ENCODE measurements around the gene C8A. TPM values are rescaled to one million over a fixed set of nuclear protein-coding genes. Genes with fewer than 3 reads are reported as not detected.

Gene C8A
- total RNA-seq, 2 experiments from 2014 or later: not detected

DNA sequence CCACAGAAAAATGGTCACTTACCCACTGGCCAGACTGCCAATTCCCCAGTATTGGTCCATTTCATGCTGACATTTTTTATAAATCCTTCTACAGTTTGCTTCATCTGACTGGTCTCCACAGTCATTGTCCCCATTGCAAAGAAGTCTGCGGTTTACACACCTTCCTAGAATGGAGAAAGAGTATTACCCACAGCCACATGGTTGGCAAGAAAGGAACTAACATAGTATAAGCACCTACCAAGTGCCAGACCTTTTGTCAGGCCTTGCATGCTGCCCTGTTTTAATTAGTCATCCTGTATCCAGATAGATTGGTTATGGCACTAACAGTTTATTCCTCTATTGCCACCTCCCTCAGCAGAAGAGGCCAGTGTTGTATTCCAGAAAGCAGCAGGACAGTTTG is 100.1 kb downstream of the C8A start:
- H3K36me3 Mint-ChIP-seq (ENCODE audit: low read depth): no peaks in the 10 kb centered on the region
- H3K27me3 Mint-ChIP-seq: peaks cover 2% of the 10 kb centered on the region
- H3K27ac Mint-ChIP-seq: no peak overlapping the region
- CTCF ChIA-PET: no interaction called here
- no peak for DNase-seq
- no peak overlapping the region for H3K4me3 Mint-ChIP-seq
- no peaks in the 10 kb centered on the region for H3K4me1 Mint-ChIP-seq
- POLR2A ChIA-PET: no interaction called here
- no peaks in the 10 kb centered on the region for H3K9me3 Mint-ChIP-seq

DNA sequence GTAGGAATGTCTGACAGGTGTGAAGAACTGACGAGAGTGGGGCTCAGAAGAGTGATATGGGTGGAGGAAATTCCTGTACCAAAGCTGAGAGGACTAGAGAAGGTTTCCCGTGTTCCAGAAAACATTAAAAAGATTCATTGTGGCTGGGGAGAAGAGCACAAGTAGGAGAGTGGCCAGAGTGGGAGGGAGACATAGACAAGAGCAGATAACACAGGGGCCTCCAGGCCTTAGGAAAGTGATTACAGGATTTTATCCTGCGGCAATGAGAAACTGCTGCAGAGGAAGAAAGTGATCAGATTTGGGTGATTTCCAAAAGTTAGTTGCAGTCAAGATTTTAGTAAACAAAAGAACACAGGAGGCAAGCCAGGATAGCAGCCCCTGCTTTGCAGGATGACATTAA is 103.3 kb downstream of the C8A start:
- H3K27me3 Mint-ChIP-seq: peaks cover 2% of the 10 kb centered on the region
- no peak overlapping the region for H3K4me3 Mint-ChIP-seq
- no peaks in the 10 kb centered on the region for H3K9me3 Mint-ChIP-seq
- H3K4me1 Mint-ChIP-seq: no peaks in the 10 kb centered on the region
- DNase-seq: no peak
- H3K27ac Mint-ChIP-seq: no peak overlapping the region
- H3K36me3 Mint-ChIP-seq (ENCODE audit: low read depth): no peaks in the 10 kb centered on the region
- POLR2A ChIA-PET: no interaction called here
- CTCF ChIA-PET: no interaction called here

DNA sequence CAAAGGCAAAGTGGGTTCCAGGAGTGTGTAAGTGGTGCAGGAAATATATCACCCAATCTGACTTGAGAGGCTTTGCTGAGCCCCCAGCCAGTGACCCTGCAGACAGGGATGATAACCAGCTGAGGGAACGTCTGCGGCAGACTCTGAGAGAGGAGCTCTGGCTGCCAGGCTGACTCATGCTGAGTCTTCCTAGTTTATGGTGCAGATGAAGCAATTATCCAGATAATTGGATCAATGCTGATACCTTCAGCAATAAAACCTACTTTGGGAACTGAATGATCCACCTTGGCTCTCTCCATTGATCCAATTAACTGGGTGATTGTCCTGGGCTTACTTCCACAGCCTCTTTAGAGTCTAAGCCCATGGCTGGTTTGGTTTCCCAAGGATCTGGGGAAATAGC is 103.9 kb downstream of the C8A start:
- H3K27me3 Mint-ChIP-seq: peaks cover 2% of the 10 kb centered on the region
- POLR2A ChIA-PET: no interaction called here
- no peak overlapping the region for H3K4me3 Mint-ChIP-seq
- no peak overlapping the region for H3K27ac Mint-ChIP-seq
- no peaks in the 10 kb centered on the region for H3K36me3 Mint-ChIP-seq (ENCODE audit: low read depth)
- CTCF ChIA-PET: no interaction called here
- no peaks in the 10 kb centered on the region for H3K4me1 Mint-ChIP-seq
- no peak for DNase-seq
- H3K9me3 Mint-ChIP-seq: no peaks in the 10 kb centered on the region

DNA sequence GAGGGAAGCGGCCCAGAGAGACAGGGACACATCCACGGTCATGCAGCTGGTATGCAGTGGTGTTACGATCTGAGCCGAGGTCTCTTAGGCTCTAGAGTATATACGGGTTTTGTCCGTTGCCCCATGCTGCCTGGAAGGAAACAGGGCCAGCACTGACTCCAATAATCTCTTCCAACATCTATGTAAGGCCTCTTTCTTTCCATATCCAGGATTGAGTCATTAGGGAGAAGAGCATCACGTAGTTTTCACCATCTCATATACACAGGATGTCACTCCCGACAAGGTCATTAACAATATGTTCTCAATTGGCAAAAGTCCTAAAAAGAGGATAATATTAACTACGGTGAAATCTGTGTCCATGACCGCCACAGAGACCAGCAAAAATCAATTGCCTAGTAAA is 106.8 kb downstream of the C8A start:
- no peaks in the 10 kb centered on the region for H3K4me1 Mint-ChIP-seq
- no peak overlapping the region for H3K27ac Mint-ChIP-seq
- H3K27me3 Mint-ChIP-seq: peaks cover 2% of the 10 kb centered on the region
- H3K36me3 Mint-ChIP-seq (ENCODE audit: low read depth): no peaks in the 10 kb centered on the region
- ChIA-PET POLR2A (no interaction called here), CTCF (no interaction called here)
- no peaks in the 10 kb centered on the region for H3K9me3 Mint-ChIP-seq
- no peak for DNase-seq
- no peak overlapping the region for H3K4me3 Mint-ChIP-seq

DNA sequence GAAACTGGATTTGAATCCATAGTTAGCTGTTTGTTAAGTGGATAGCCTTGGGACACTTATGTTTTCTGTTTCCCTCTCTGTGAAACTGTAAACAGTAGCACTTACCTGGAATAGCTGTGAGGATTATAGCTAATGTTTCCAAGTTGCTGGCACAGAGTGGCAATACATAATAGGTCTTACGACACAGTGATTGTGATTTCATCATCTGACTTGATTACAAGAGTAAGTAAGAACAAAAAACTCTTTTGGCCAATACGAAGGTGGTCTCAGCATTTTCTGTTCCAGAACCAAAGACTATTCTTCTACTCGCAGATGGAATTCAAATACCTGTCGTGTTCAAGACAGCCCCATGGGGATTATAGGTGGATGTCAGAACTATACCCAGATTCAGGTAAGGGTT is 109.1 kb downstream of the C8A start:
- ChIA-PET POLR2A (no interaction called here), CTCF (no interaction called here)
- Mint-ChIP-seq H3K27ac (no peak overlapping the region), H3K9me3 (peaks cover 1% of the 10 kb centered on the region), H3K4me1 (no peaks in the 10 kb centered on the region), H3K27me3 (no peaks in the 10 kb centered on the region), H3K36me3 (ENCODE audit: low read depth) (no peaks in the 10 kb centered on the region), H3K4me3 (no peak overlapping the region)
- no peak for DNase-seq

DNA sequence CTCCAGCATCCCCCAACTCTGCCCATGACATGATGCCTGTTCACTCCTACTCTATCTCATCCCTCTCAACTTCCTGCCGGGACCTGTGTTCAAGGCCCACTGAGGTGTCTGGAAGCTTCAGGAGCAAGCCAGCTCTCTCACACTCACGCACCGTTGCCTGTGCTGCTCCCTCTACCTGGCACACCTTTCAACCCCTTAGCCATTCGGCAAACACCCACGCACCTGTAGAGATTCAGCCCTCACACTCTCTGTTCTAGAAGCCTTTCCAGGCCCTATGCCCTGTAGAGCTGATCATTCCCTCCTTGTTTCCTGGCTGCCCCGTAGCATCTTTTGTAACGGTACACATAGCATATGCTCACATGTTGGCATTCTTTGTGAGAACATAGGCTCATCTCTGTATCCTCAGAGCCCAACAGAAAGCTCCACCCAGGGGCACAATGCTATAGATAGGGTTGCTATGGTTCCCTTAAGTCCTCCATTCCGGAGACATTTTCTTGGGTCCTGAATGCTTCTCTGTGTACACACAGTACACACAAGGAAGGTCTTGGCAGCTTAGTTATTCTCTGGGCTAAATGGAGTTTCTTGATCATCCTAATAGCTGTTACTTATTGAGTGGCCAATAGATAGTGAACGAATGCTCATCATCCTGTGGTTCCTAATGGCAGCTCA is 109.9 kb downstream of the C8A start:
- ChIA-PET POLR2A (no interaction called here), CTCF (no interaction called here)
- H3K4me3 Mint-ChIP-seq: no peak overlapping the region
- no peaks in the 10 kb centered on the region for H3K36me3 Mint-ChIP-seq (ENCODE audit: low read depth)
- DNase-seq: no peak
- no peaks in the 10 kb centered on the region for H3K27me3 Mint-ChIP-seq
- peaks cover 2% of the 10 kb centered on the region for H3K9me3 Mint-ChIP-seq
- no peak overlapping the region for H3K27ac Mint-ChIP-seq
- H3K4me1 Mint-ChIP-seq: no peaks in the 10 kb centered on the region

DNA sequence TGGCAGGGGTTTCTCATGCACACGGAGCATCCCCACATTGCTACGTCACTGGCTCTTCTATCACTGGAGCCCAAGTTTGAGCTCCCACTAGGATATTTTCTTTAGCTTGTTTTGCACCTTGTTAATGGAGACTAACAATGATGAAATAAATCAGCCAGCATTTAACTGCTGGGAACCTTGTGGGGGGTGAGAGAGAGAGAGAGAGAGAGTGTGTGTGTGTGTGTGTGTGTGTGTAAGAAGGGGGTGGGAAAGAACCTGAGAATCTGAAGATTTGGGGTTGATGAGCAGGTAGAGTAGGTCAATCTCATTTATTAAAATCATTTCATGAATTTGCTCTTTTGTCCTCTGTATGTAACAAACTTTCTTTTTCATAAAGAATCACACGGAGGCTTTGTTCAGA is 110.6 kb downstream of the C8A start:
- POLR2A ChIA-PET: no interaction called here

DNA sequence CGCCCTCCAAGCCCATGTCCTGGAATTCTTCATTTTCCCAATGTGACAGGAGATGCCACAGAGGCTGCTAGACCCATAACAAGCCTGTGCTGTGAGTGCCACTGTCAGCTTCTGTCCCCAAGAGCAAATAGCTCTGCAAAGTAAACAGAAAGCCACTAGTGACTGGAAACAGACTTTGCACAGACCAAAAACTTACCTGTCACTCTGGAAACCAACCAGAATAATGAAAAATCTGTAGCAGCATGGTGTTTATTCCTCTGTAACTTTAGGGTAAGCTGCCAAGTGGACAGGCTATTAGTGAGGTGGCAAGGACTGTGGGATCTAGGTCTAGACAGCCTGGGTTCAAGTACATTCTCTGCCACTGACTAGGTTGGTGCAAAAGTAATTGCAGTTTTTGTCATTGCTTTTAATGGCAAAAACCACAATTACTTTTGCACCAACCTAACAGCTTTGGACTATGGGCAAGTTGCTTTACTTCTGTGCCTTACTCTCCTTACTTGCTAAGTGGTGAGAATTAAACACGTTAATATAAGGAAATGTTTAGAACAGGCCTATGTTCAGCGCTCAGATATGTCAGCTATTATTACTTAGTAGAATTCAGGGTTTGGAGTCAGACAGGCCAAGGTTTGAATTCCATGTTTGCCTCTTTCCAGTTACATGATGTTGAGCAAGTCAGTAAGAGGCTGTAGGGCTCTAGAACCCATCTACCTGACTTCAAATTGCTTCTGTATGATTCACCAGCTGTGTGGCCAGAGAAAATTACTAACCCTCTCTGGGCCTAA is 111.5 kb downstream of the C8A start, which contains the start of gene C8B:
Gene C8B, minus strand, starts transcription at position 100 of the 782 bp plus-strand sequence. Its CDS starts 67 bp downstream, at position 33.
- Mint-ChIP-seq H3K36me3 (ENCODE audit: low read depth) (no peaks in the 10 kb centered on the region), H3K27me3 (no peaks in the 10 kb centered on the region), H3K9me3 (peaks cover 2% of the 10 kb centered on the region), H3K27ac (no peak within 1 kb of the TSS), H3K4me1 (no peaks in the 10 kb centered on the region), H3K4me3 (no peak within 1 kb of the TSS)
- no peak for DNase-seq
- ChIA-PET POLR2A (no interaction called here), CTCF (no interaction called here)

More for the DNA sequence above, 110.6 kb downstream of the C8A start:
- no peak for DNase-seq
- H3K4me1 Mint-ChIP-seq: no peaks in the 10 kb centered on the region
- H3K27me3 Mint-ChIP-seq: no peaks in the 10 kb centered on the region
- H3K27ac Mint-ChIP-seq: no peak overlapping the region
- CTCF ChIA-PET: no interaction called here
- peaks cover 2% of the 10 kb centered on the region for H3K9me3 Mint-ChIP-seq
- no peak overlapping the region for H3K4me3 Mint-ChIP-seq
- no peaks in the 10 kb centered on the region for H3K36me3 Mint-ChIP-seq (ENCODE audit: low read depth)

DNA sequence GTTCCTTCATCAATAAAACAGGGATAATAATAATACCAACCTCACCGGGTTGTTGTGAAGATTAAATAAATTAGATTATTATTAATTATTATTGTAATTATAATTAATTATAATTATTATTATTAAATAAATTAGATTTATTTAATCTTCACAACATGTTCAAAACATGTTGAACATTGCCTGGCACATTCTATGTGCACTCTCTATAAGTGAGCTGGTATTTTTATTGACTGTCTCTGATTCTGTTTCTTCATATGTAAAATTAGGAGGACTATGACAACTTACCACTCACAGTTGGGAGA is 112.1 kb downstream of the C8A start:
- no peaks in the 10 kb centered on the region for H3K36me3 Mint-ChIP-seq (ENCODE audit: low read depth)
- H3K27me3 Mint-ChIP-seq: no peaks in the 10 kb centered on the region
- no peak overlapping the region for H3K4me3 Mint-ChIP-seq
- ChIA-PET POLR2A (no interaction called here), CTCF (no interaction called here)
- no peak for DNase-seq
- H3K4me1 Mint-ChIP-seq: no peaks in the 10 kb centered on the region
- H3K9me3 Mint-ChIP-seq: peaks cover 2% of the 10 kb centered on the region
- no peak overlapping the region for H3K27ac Mint-ChIP-seq

DNA sequence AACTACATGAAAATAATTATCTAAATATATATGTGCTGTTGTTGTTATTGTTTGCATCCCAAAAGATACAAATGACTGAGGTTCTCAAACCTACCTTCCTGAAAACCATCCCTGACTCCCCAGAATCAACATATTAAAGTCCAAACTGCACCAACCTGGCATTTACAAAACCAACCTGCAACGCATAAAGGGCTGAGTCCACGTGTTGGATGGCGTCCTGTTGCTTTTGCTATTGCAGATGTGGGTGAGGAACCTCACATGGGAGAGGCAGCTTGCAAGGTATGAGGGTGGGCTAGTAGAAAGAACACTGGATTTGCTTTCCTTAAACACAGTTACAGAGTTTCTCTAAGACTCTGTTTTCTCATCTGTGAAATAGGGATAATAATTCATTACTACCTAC is 112.8 kb downstream of the C8A start:
- no peaks in the 10 kb centered on the region for H3K36me3 Mint-ChIP-seq (ENCODE audit: low read depth)
- peaks cover 2% of the 10 kb centered on the region for H3K9me3 Mint-ChIP-seq
- H3K4me1 Mint-ChIP-seq: no peaks in the 10 kb centered on the region
- H3K4me3 Mint-ChIP-seq: no peak overlapping the region
- no peaks in the 10 kb centered on the region for H3K27me3 Mint-ChIP-seq
- DNase-seq: no peak
- POLR2A ChIA-PET: no interaction called here
- H3K27ac Mint-ChIP-seq: no peak overlapping the region
- CTCF ChIA-PET: no interaction called here

Other genes with a start within 250 kb of the C8A start
- gene PRKAA2, start 209.5 kb upstream of the C8A start, total RNA-seq: not detected
- not detected for gene FYB2, start 35.4 kb upstream of the C8A start, total RNA-seq
- not detected for gene C8B, start 111.2 kb downstream of the C8A start, total RNA-seq

Data from activated CD4-positive, alpha-beta T cell treated with anti-CD3 and anti-CD28 coated beads, Interleukin-2, amount 10 ng/mL, durations not matched to agents 7 days and 5 days (primary cell).